ENCODE measurements around the gene SLC25A23. TPM values are rescaled to one million over a fixed set of nuclear protein-coding genes. Genes with fewer than 3 reads are reported as not detected.

SLC25A23 gene
- total RNA-seq, 1 experiment from 2014 or later = 73.5 TPM

DNA sequence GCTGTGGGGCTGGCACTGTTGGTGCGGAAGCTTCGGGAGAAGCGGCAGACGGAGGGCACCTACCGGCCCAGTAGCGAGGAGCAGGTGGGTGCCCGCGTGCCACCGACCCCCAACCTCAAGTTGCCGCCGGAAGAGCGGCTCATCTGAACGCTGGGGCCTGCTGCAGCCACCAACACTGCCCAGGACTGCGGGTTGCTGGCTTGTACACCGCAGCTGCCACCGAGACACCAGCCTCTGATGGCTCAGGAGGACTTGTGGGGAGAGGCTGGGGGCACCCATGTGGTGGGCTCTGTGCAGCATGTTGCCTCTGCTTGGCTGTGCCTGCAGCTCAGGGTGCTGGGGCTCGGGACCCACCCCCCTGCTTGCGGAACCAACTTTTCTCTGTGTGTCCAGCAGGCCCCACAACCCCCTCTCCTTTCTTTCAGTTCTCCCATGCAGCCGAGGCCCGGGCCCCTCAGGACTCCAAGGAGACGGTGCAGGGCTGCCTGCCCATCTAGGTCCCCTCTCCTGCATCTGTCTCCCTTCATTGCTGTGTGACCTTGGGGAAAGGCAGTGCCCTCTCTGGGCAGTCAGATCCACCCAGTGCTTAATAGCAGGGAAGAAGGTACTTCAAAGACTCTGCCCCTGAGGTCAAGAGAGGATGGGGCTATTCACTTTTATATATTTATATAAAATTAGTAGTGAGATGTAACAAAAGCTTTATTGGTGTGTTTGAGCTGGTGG lies 7.1 kb upstream of the SLC25A23 start:
- Mint-ChIP-seq H3K4me1 (ENCODE audit: low read depth, unreplicated experiment) (peaks cover 13% of the 10 kb centered on the region), H3K27ac (ENCODE audit: unreplicated experiment) (peak overlapping the region; percentile 95), H3K4me3 (ENCODE audit: unreplicated experiment) (peak overlapping the region; percentile 24), H3K27me3 (ENCODE audit: insufficient read depth, unreplicated experiment) (no peaks in the 10 kb centered on the region), H3K9me3 (ENCODE audit: unreplicated experiment) (no peaks in the 10 kb centered on the region), H3K36me3 (ENCODE audit: insufficient read depth, unreplicated experiment) (peaks cover 57% of the 10 kb centered on the region)
- intact Hi-C loops (cut with micrococcal nuclease; ENCODE audit: unreplicated experiment) = no loop called here
- H3K9me3 ChIP-seq = no peaks in the 10 kb centered on the region
- CTCF ChIA-PET = no interaction called here
- BruUV-seq (replicated peaks) = no TSS peak
- peaks cover 4% of the 10 kb centered on the region for H3K36me3 ChIP-seq (ENCODE audit: control insufficient read depth, insufficient read depth, low read length)
- DNase-seq = no peak
- POLR2A ChIA-PET = no interaction called here
- H3K4me1 ChIP-seq = no peaks in the 10 kb centered on the region
- H3K4me3 ChIP-seq (ENCODE audit: low read depth, low read length) = no peak overlapping the region
- no peaks in the 10 kb centered on the region for H3K27me3 ChIP-seq (replicated peaks; ENCODE audit: control insufficient read depth, insufficient read depth, low read length)
- TF ChIP-seq, protein P1, sequence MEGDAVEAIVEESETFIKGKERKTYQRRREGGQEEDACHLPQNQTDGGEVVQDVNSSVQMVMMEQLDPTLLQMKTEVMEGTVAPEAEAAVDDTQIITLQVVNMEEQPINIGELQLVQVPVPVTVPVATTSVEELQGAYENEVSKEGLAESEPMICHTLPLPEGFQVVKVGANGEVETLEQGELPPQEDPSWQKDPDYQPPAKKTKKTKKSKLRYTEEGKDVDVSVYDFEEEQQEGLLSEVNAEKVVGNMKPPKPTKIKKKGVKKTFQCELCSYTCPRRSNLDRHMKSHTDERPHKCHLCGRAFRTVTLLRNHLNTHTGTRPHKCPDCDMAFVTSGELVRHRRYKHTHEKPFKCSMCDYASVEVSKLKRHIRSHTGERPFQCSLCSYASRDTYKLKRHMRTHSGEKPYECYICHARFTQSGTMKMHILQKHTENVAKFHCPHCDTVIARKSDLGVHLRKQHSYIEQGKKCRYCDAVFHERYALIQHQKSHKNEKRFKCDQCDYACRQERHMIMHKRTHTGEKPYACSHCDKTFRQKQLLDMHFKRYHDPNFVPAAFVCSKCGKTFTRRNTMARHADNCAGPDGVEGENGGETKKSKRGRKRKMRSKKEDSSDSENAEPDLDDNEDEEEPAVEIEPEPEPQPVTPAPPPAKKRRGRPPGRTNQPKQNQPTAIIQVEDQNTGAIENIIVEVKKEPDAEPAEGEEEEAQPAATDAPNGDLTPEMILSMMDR (IDR thresholded peaks at IDR 0.05; ENCODE audit: insufficient read depth in 1 of 2, low read depth in 1 of 2, low read length in 1 of 2, severe bottlenecking in 1 of 2, unreplicated experiment in 1 of 2) = no peak

DNA sequence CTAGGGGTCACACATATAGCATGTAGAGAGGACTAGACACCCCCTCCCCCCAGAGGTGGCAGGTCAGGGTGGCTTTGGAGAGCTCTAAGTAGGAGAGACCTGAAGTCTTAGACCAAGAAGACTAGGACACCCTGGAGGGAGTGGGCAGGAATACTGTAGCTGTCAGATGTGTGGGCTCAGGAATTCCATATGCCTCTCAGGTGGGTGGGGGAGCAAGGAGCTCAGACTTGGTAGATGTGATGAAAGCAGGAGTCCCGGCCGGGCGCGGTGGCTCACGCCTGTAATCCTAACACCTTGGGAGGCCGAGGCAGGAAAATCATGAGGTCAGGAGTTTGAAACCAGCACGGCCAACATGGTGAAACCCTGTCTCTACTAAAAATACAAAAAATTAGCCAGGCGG lies 6.1 kb upstream of the SLC25A23 start:
- intact Hi-C loops (cut with micrococcal nuclease; ENCODE audit: unreplicated experiment) = loop anchor here (2.0 kb wide), 1 partner anchor 41 kb away; the partner anchor contains the start of gene KHSRP
- Histone ChIP-seq H3K4me1 (no peaks in the 10 kb centered on the region), H3K4me3 (ENCODE audit: low read depth, low read length) (peak overlapping the region; percentile 92), H3K36me3 (ENCODE audit: control insufficient read depth, insufficient read depth, low read length) (peaks cover 4% of the 10 kb centered on the region), H3K27me3 (replicated peaks; ENCODE audit: control insufficient read depth, insufficient read depth, low read length) (no peaks in the 10 kb centered on the region), H3K9me3 (no peaks in the 10 kb centered on the region)
- Mint-ChIP-seq H3K4me3 (ENCODE audit: unreplicated experiment) (no peak overlapping the region), H3K36me3 (ENCODE audit: insufficient read depth, unreplicated experiment) (peaks cover 57% of the 10 kb centered on the region), H3K9me3 (ENCODE audit: unreplicated experiment) (no peaks in the 10 kb centered on the region), H3K27ac (ENCODE audit: unreplicated experiment) (peak overlapping the region; percentile 95), H3K27me3 (ENCODE audit: insufficient read depth, unreplicated experiment) (no peaks in the 10 kb centered on the region), H3K4me1 (ENCODE audit: low read depth, unreplicated experiment) (peaks cover 13% of the 10 kb centered on the region)
- CTCF ChIA-PET = no interaction called here
- no TSS peak for BruUV-seq (replicated peaks)
- POLR2A ChIA-PET = interaction anchor here (1.2 kb wide), 1 partner anchor 11 kb away, joined by 4 read pairs; no protein-coding TSS in a partner anchor
- DNase-seq = no peak
- TF ChIP-seq, protein P1 (IDR thresholded peaks at IDR 0.05; ENCODE audit: insufficient read depth in 1 of 2, low read depth in 1 of 2, low read length in 1 of 2, severe bottlenecking in 1 of 2, unreplicated experiment in 1 of 2) = no peak

DNA sequence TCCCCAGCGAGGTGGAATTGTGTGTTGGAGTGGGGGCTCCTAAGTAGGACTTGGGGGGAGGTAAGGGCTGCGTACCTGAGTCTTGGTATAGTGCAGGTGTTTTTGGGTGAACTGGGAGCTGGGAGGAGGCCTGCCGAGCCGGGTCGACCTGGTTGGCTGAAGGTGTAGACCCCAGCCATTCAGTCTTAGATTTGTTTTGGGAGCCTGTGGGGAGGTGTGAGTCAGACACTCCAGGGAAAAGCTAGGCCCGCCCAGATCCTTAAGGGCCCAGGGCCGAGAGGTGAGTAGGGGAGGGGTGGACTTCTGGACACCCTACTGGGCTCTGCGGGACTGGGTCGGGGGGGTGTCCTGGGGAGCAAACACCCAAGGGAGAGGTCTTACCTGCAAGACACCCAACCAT lies 5.4 kb upstream of the SLC25A23 start:
- no peaks in the 10 kb centered on the region for H3K9me3 Mint-ChIP-seq (ENCODE audit: unreplicated experiment)
- POLR2A ChIA-PET = interaction anchor here (1.2 kb wide), 1 partner anchor 11 kb away, joined by 4 read pairs; no protein-coding TSS in a partner anchor
- Histone ChIP-seq H3K4me3 (ENCODE audit: low read depth, low read length) (peak overlapping the region; percentile 92), H3K4me1 (no peaks in the 10 kb centered on the region), H3K9me3 (no peaks in the 10 kb centered on the region), H3K36me3 (ENCODE audit: control insufficient read depth, insufficient read depth, low read length) (peaks cover 4% of the 10 kb centered on the region), H3K27me3 (replicated peaks; ENCODE audit: control insufficient read depth, insufficient read depth, low read length) (no peaks in the 10 kb centered on the region)
- CTCF ChIA-PET = interaction anchor here (1.5 kb wide), 1 partner anchor 11 kb away, joined by 3 read pairs; no protein-coding TSS in a partner anchor
- peak overlapping the region; percentile 98 for H3K4me3 Mint-ChIP-seq (ENCODE audit: unreplicated experiment)
- H3K27me3 Mint-ChIP-seq (ENCODE audit: insufficient read depth, unreplicated experiment) = no peaks in the 10 kb centered on the region
- peaks cover 56% of the 10 kb centered on the region for H3K36me3 Mint-ChIP-seq (ENCODE audit: insufficient read depth, unreplicated experiment)
- BruUV-seq (replicated peaks) = no TSS peak
- peaks cover 13% of the 10 kb centered on the region for H3K4me1 Mint-ChIP-seq (ENCODE audit: low read depth, unreplicated experiment)
- no peak for DNase-seq
- peak overlapping the region; percentile 95 for H3K27ac Mint-ChIP-seq (ENCODE audit: unreplicated experiment)
- TF ChIP-seq, protein P1 (IDR thresholded peaks at IDR 0.05; ENCODE audit: insufficient read depth in 1 of 2, low read depth in 1 of 2, low read length in 1 of 2, severe bottlenecking in 1 of 2, unreplicated experiment in 1 of 2) = no peak
- intact Hi-C loops (cut with micrococcal nuclease; ENCODE audit: unreplicated experiment) = loop anchor here (2.0 kb wide), 1 partner anchor 40 kb away; the partner anchor contains the start of gene KHSRP

Measured in Caco-2 (cell line).